ENCODE data around the gene GPC6.
A peak's percentile ranks its signal among the peaks of the same experiment; 100 is the strongest.

Gene GPC6

DNA sequence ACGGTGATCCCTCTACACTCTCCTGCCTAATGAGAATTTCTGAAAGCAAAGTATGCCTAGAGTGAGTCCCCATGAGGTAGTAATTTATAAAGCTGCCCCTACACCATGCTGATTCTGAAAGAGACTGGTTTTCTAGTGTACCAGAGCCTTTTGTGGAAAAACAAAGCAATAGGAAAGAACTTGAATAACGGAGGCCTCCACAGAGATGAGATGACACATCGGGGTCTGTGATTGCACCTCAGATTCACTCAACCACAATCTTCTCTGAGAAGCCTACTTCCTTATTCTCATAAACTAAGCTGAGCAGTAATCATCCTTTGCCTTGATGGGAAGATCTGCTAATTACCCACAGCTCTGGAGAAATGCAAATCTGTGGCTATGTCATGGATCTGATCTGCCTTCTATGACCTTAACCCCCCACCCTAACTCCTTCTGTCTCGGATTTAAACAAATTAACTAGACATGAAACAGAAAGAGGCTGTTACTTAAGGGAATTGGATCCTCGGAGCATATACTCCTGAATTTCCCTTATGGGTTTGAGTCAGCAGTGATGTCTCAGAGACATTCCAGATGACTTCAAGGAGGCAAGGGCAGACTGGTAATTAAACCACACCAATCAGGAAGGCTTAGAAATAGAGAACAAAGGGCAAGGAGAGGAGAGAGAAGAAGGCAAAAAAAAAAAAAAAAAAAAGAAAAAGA, 1124.8 kb downstream of the GPC6 start:
- TF ChIP-seq POLR2AphosphoS5 (IDR thresholded peaks at IDR 0.05; ENCODE audit: low read depth) (no peak), GABPA (IDR thresholded peaks at IDR 0.05; ENCODE audit: low read depth) (no peak), SPI1 (IDR thresholded peaks at IDR 0.05; ENCODE audit: borderline replicate concordance, low read depth) (no peak)
- TF ChIP-seq, protein P1, sequence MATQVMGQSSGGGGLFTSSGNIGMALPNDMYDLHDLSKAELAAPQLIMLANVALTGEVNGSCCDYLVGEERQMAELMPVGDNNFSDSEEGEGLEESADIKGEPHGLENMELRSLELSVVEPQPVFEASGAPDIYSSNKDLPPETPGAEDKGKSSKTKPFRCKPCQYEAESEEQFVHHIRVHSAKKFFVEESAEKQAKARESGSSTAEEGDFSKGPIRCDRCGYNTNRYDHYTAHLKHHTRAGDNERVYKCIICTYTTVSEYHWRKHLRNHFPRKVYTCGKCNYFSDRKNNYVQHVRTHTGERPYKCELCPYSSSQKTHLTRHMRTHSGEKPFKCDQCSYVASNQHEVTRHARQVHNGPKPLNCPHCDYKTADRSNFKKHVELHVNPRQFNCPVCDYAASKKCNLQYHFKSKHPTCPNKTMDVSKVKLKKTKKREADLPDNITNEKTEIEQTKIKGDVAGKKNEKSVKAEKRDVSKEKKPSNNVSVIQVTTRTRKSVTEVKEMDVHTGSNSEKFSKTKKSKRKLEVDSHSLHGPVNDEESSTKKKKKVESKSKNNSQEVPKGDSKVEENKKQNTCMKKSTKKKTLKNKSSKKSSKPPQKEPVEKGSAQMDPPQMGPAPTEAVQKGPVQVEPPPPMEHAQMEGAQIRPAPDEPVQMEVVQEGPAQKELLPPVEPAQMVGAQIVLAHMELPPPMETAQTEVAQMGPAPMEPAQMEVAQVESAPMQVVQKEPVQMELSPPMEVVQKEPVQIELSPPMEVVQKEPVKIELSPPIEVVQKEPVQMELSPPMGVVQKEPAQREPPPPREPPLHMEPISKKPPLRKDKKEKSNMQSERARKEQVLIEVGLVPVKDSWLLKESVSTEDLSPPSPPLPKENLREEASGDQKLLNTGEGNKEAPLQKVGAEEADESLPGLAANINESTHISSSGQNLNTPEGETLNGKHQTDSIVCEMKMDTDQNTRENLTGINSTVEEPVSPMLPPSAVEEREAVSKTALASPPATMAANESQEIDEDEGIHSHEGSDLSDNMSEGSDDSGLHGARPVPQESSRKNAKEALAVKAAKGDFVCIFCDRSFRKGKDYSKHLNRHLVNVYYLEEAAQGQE (IDR thresholded peaks at IDR 0.05; ENCODE audit: insufficient replicate concordance, low read depth) = no peak
- TF ChIP-seq, protein P2, sequence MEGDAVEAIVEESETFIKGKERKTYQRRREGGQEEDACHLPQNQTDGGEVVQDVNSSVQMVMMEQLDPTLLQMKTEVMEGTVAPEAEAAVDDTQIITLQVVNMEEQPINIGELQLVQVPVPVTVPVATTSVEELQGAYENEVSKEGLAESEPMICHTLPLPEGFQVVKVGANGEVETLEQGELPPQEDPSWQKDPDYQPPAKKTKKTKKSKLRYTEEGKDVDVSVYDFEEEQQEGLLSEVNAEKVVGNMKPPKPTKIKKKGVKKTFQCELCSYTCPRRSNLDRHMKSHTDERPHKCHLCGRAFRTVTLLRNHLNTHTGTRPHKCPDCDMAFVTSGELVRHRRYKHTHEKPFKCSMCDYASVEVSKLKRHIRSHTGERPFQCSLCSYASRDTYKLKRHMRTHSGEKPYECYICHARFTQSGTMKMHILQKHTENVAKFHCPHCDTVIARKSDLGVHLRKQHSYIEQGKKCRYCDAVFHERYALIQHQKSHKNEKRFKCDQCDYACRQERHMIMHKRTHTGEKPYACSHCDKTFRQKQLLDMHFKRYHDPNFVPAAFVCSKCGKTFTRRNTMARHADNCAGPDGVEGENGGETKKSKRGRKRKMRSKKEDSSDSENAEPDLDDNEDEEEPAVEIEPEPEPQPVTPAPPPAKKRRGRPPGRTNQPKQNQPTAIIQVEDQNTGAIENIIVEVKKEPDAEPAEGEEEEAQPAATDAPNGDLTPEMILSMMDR (IDR thresholded peaks at IDR 0.05; ENCODE audit: insufficient read depth, low read length) = no peak
- no peak overlapping the region for H3K27ac ChIP-seq (replicated peaks)
- peak in 1 of 2 experiments; percentile 7 for DNase-seq (ENCODE audit: low read depth in 1 of 2, low spot score in 1 of 2)

DNA sequence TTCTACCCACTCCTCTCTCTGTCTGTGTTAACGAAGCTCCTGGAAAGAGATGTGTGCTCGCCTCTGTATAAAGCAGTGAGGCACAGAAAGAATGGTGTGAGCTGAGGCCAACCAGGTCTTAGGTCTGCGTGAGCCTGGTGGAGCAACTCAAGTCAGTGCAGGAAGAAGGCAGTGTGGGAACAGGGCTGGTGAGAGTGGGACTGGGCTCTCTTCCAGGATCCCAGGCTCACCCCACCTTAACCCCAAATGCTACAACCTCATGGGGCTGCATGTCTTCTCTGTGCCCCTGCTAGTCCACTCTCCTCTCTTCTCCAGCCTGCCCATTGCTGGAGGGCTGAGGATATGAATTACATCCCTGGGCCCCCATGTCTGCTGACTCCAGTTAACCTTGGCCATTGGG, 1125.5 kb downstream of the GPC6 start:
- H3K27me3 ChIP-seq (ENCODE audit: insufficient read depth, poor library complexity, severe bottlenecking) = no peaks in the 10 kb centered on the region
- TF ChIP-seq, protein P1 (IDR thresholded peaks at IDR 0.05; ENCODE audit: insufficient replicate concordance, low read depth) = no peak
- DNase-seq (ENCODE audit: low read depth in 1 of 2, low spot score in 1 of 2) = no peak
- no peak overlapping the region for H3K27ac ChIP-seq (replicated peaks)
- no peak overlapping the region for H3K4me3 ChIP-seq (replicated peaks; ENCODE audit: insufficient read depth, low read length)

More for the DNA sequence above, 1124.8 kb downstream of the GPC6 start:
- H3K4me3 ChIP-seq (replicated peaks; ENCODE audit: insufficient read depth, low read length) = no peak overlapping the region
- H3K27me3 ChIP-seq (ENCODE audit: insufficient read depth, poor library complexity, severe bottlenecking) = no peaks in the 10 kb centered on the region

DNA sequence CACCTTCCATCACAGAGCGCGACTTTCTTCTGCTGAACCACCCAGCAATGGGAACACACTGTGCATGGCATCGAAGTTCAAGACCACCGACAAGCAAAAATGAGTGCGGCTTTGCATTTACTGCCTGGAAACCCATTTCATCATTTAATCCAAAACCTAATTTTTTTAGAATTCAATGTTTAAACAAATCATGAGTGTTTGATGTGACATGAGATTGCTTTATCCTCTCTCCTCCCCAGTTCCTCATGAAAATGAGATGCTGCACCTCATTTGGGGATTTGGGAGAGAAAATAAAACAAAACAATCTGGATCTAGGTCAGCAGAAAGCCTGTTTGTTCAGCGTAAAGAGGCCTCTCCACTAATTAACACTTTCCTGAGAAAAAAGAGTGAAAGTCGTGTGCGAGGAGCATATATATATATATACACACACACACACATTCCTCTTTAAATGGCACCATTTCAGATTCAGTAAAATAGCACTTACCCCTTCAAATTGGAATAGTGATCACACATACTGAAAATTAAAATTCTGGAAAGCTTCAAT, 1126.6 kb downstream of the GPC6 start:
- no peak for TF ChIP-seq GABPA (IDR thresholded peaks at IDR 0.05; ENCODE audit: low read depth)
- TF ChIP-seq, protein P2 (IDR thresholded peaks at IDR 0.05; ENCODE audit: insufficient read depth, low read length) = no peak
- TF ChIP-seq SPI1 (IDR thresholded peaks at IDR 0.05; ENCODE audit: borderline replicate concordance, low read depth) = no peak
- no peak for TF ChIP-seq POLR2AphosphoS5 (IDR thresholded peaks at IDR 0.05; ENCODE audit: low read depth)
- TF ChIP-seq, protein P1 (IDR thresholded peaks at IDR 0.05; ENCODE audit: insufficient replicate concordance, low read depth) = no peak
- no peak overlapping the region for H3K27ac ChIP-seq (replicated peaks)
- H3K27me3 ChIP-seq (ENCODE audit: insufficient read depth, poor library complexity, severe bottlenecking) = no peaks in the 10 kb centered on the region
- no peak overlapping the region for H3K4me3 ChIP-seq (replicated peaks; ENCODE audit: insufficient read depth, low read length)
- no peak for DNase-seq (ENCODE audit: low read depth in 1 of 2, low spot score in 1 of 2)

Measured in HL-60 (cell line).